IMR-90 (cell line): Measurements from ENCODE around the gene ERC2. TPM values are rescaled to one million over a fixed set of nuclear protein-coding genes. Genes with fewer than 3 reads are reported as not detected.

Source experiments
- ATAC-seq: fragments of 200-7000 bp; cut with Tn5 transposase; 2 replicates; pipeline ENCODE4 v1.9.1; 2020; ENCODE audit warnings: low read depth, mild to moderate bottlenecking, moderate library complexity
- BruUV-seq: library from RNA; stranded (reverse); fragments of 400-500 nt; replicated peaks from 2 replicates; lab custom pipeline; 2021; lab: Mats Ljungman, UMichigan
- CTCF ChIA-PET: fragments of 300-600 bp; formaldehyde crosslinking; extraction: SDS; loops from one replicate; lab custom pipeline; 2021; ENCODE audit warnings: antibody characterized with exemption; lab: Yijun Ruan, JAX
- POLR2A ChIA-PET: fragments of 300-600 bp; sonication (Branson Sonifier 250); formaldehyde crosslinking; loops from one replicate; lab custom pipeline; 2022; ENCODE audit warnings: antibody characterized with exemption; ENCODE audit not compliant: unreplicated experiment; lab: Charles Lee
- DNase-seq: peaks from one replicate; pipeline ENCODE4 v3.0.0; 2013
- H2AFZ ChIP-seq: replicated peaks from 2 replicates; pipeline ENCODE3; 2013; ENCODE audit warnings: low read length, mild to moderate bottlenecking; ENCODE audit not compliant: poor library complexity
- H2AK5ac ChIP-seq: 2 replicates; pipeline ENCODE4 v1.6.1; 2013; ENCODE audit warnings: low read depth, low read length, inconsistent platforms
- H2AK9ac ChIP-seq: replicated peaks from 2 replicates; pipeline ENCODE3; 2013; ENCODE audit warnings: mild to moderate bottlenecking, low read depth, low read length, moderate library complexity; ENCODE audit not compliant: poor library complexity
- H2BK120ac ChIP-seq: 2 replicates; pipeline ENCODE4 v1.6.1; 2013; ENCODE audit warnings: low read depth, low read length, inconsistent platforms
- H2BK15ac ChIP-seq: 3 replicates; pipeline ENCODE4 v1.6.1; 2013; ENCODE audit warnings: low read depth, low read length, inconsistent platforms
- H2BK20ac ChIP-seq: 2 replicates; pipeline ENCODE4 v1.6.1; 2013; ENCODE audit warnings: low read depth, mild to moderate bottlenecking, inconsistent platforms, low read length, moderate library complexity
- H2BK5ac ChIP-seq: 2 replicates; pipeline ENCODE4 v1.6.1; 2013; ENCODE audit warnings: mild to moderate bottlenecking, low read depth, low read length, inconsistent platforms; ENCODE audit not compliant: poor library complexity, severe bottlenecking
- H3K14ac ChIP-seq: replicated peaks from 2 replicates; pipeline ENCODE4 v1.6.1; 2013; ENCODE audit warnings: low read depth, low read length, inconsistent platforms
- H3K18ac ChIP-seq: 2 replicates; pipeline ENCODE4 v1.6.1; 2013; ENCODE audit warnings: low read depth, low read length, control low read depth
- H3K23ac ChIP-seq: 2 replicates; pipeline ENCODE4 v1.6.1; 2013; ENCODE audit warnings: low read depth, low read length, inconsistent platforms
- H3K27ac ChIP-seq: 2 replicates; pipeline ENCODE4 v1.5.1; 2013; ENCODE audit warnings: mild to moderate bottlenecking, control low read depth, low read length; ENCODE audit not compliant: insufficient read depth
- H3K27me3 ChIP-seq: 2 replicates; pipeline ENCODE4 v1.6.1; 2013; ENCODE audit warnings: low read length; ENCODE audit not compliant: control insufficient read depth, insufficient read depth
- H3K36me3 ChIP-seq: 2 replicates; pipeline ENCODE4 v1.6.1; 2013; ENCODE audit warnings: low read length, mixed read lengths; ENCODE audit not compliant: control insufficient read depth, insufficient read depth
- H3K4ac ChIP-seq: 2 replicates; pipeline ENCODE4 v1.6.1; 2013; ENCODE audit warnings: low read depth, low read length, inconsistent platforms
- H3K4me1 ChIP-seq: 2 replicates; pipeline ENCODE4 v1.6.1; 2013; ENCODE audit warnings: low read length, mixed read lengths; ENCODE audit not compliant: control insufficient read depth, insufficient read depth
- H3K4me2 ChIP-seq: 2 replicates; pipeline ENCODE4 v1.6.1; 2013; ENCODE audit warnings: low read depth, mild to moderate bottlenecking, control low read depth, low read length, moderate library complexity
- H3K4me3 ChIP-seq: 2 replicates; pipeline ENCODE4 v1.5.1; 2013; ENCODE audit warnings: low read depth, mild to moderate bottlenecking, control low read depth, low read length, moderate library complexity; ENCODE audit not compliant: insufficient read depth
- H3K56ac ChIP-seq: 2 replicates; pipeline ENCODE4 v1.6.1; 2013; ENCODE audit warnings: low read length, inconsistent platforms; ENCODE audit not compliant: insufficient read depth; ENCODE audit errors: extremely low read depth
- H3K79me1 ChIP-seq, 2 experiments: 2 replicates each; pipeline ENCODE4 v1.6.1; 2013; ENCODE audit warnings: low read length in 2 of 2, inconsistent platforms in 1 of 2, low read depth in 1 of 2
- H3K9ac ChIP-seq: 2 replicates; pipeline ENCODE4 v1.6.1; 2013; ENCODE audit warnings: low read depth, low read length, control low read depth
- H3K9me1 ChIP-seq: 2 replicates; pipeline ENCODE4 v1.6.1; 2013; ENCODE audit warnings: low read length, inconsistent platforms; ENCODE audit not compliant: insufficient read depth
- H3K9me3 ChIP-seq: 2 replicates; pipeline ENCODE4 v1.6.1; 2013; ENCODE audit warnings: low read length; ENCODE audit not compliant: control insufficient read depth, insufficient read depth
- H4K20me1 ChIP-seq: 2 replicates; pipeline ENCODE4 v1.6.1; 2013; ENCODE audit warnings: low read length, inconsistent platforms; ENCODE audit not compliant: insufficient read depth
- H4K5ac ChIP-seq: 2 replicates; pipeline ENCODE4 v1.6.1; 2013; ENCODE audit warnings: mild to moderate bottlenecking, low read depth, low read length, control low read depth
- H4K8ac ChIP-seq, 2 experiments: 2 replicates each; pipeline ENCODE4 v1.6.1; 2013; ENCODE audit warnings: low read depth in 2 of 2, low read length in 2 of 2, control low read depth in 1 of 2, inconsistent platforms in 1 of 2
- H4K91ac ChIP-seq: 2 replicates; pipeline ENCODE4 v1.6.1; 2013; ENCODE audit warnings: low read depth, low read length, inconsistent platforms; ENCODE audit not compliant: insufficient read depth
- SMC3 ChIP-seq: fragments of 150-350 bp; IDR thresholded peaks from 2 replicates; pipeline ENCODE4 v1.6.1; 2016; ENCODE audit warnings: low read depth, mild to moderate bottlenecking, antibody characterized with exemption, low read length, moderate library complexity
- WGBS, 2 experiments: methylation state at CpG; one replicate each; pipeline versions ENCODE4 v1.1.5 to v1.1.7; 2013; ENCODE audit warnings: missing lambda C conversion rate in 2 of 2; ENCODE audit not compliant: insufficient read length in 1 of 2; ENCODE audit errors: extremely low coverage in 2 of 2; 5-methylcytosine and 5-hydroxymethylcytosine counted together
- dilution Hi-C: fragments of 300-500 bp; cut with HindIII; formaldehyde crosslinking; loops from one replicate; pipeline ENCODE4 v1.14.3; 2018; ENCODE audit warnings: low sequenced_read_pairs; ENCODE audit not compliant: unreplicated experiment
- in situ Hi-C: fragments of 300-500 bp; cut with MboI; formaldehyde crosslinking; loops from 3 replicates; pipeline ENCODE4 v1.14.3; 2019; ENCODE audit warnings: low sequenced_read_pairs, inconsistent platforms, mixed read lengths
- intact Hi-C: fragments of 100-400 bp; cut with micrococcal nuclease; formaldehyde crosslinking; loops from 2 replicates; pipeline ENCODE4 v1.10.0; 2022
- polyA plus RNA-seq, 3 experiments: library from polyadenylated mRNA; depleted of rRNA; stranded (reverse); fragments of >200 nt; gene quantifications; 2 replicates each; pipeline ENCODE4 v1.2.3, GENCODE V29; 2012; ENCODE audit warnings: low replicate concordance in 1 of 3
- total RNA-seq: library from RNA; depleted of rRNA; stranded (reverse); fragments of >200 nt; gene quantifications from 2 replicates; pipeline ENCODE4 v1.2.3, GENCODE V29; 2012

Gene ERC2
- total and polyA plus RNA-seq, 2 of the 4 experiments (the other 2 are of a cell fraction), result 0.17 to 0.18 TPM

DNA sequence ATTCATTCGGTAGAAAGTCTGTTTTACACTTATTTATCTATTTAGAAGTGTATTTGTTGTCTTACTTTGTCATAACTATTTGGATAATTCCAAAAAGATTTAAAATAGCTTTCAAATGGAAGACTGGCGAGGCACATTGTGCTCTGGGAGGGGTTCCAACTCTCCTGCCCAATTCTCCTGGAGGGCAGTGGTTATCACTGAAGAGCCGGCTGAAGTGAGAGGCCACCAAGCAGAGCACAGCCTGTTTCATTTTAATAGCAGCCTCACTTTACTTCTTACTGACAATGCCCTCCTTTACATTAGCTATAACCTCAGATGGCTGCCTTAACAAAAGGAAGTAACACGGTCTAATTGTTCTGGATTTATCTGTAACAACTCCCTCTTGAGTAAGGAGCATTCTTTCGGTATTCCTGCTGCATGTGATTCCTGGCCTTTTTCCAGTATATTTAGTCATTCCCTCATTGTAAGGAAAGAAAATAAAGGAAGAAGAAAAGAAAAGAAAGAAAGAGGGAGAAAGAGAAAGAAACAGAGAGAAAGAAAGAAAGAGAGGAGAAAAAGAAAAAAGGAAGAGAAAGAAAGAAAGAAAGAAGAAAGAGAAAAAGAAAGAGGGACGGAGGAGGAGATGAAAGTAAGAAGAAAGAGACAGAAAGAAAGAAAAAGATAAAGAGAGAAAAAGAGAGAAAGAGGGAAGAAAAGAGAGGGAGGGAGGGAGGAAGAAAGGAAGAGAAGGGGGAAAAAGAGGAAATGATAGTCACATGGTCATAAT, 641.4 kb downstream of the ERC2 start:
- no peaks in the 10 kb centered on the region for H3K79me1 ChIP-seq
- BruUV-seq, result no TSS peak
- no peak overlapping the region for H3K9ac ChIP-seq
- no peak for TF ChIP-seq SMC3
- peak; percentile 33 for DNase-seq
- POLR2A ChIA-PET, result no interaction called here
- CTCF ChIA-PET, result no interaction called here
- H3K27me3 ChIP-seq, result no peaks in the 10 kb centered on the region; the same call in 1 of the 2 replicates
- no peak overlapping the region for H2BK120ac ChIP-seq
- H3K23ac ChIP-seq, result no peak overlapping the region
- H2BK20ac ChIP-seq, result no peak overlapping the region
- H3K4ac ChIP-seq, result no peak overlapping the region; the same call in 1 of the 2 replicates
- H3K56ac ChIP-seq, result no peak overlapping the region
- H3K4me3 ChIP-seq, result no peak overlapping the region
- no peak overlapping the region for H2AFZ ChIP-seq
- H4K8ac ChIP-seq, result 0 out of 4 replicates have a peak overlapping the region, but pooled peaks of 1 of the 2 experiments have one; percentile 52
- peaks cover 3% of the 10 kb centered on the region for H3K4me1 ChIP-seq
- no peak overlapping the region for H3K27ac ChIP-seq
- peak overlapping the region; percentile 40; the same call in 1 of the 2 replicates for H3K18ac ChIP-seq
- no peaks in the 10 kb centered on the region for H4K20me1 ChIP-seq
- H3K36me3 ChIP-seq, result no peaks in the 10 kb centered on the region
- H3K14ac ChIP-seq, result no peak overlapping the region
- dilution Hi-C loops, result no loop called here
- no peak overlapping the region for H2AK5ac ChIP-seq
- in situ Hi-C loops, result no loop called here
- H4K5ac ChIP-seq, result 0 out of 2 replicates have a peak overlapping the region, but pooled peaks have one; percentile 17
- H4K91ac ChIP-seq, result no peak overlapping the region
- H3K9me3 ChIP-seq, result no peaks in the 10 kb centered on the region
- no peak overlapping the region for H2BK15ac ChIP-seq
- H3K9me1 ChIP-seq, result no peaks in the 10 kb centered on the region
- WGBS, 2 experiments, result 100% methylated on average over 1 of the region's 6 CpGs; no CpG with 5 or more reads in 1 of the 2 experiments
- intact Hi-C loops, result no loop called here
- H2BK5ac ChIP-seq, result peak overlapping the region; percentile 18
- peak overlapping the region; percentile 78 for H3K4me2 ChIP-seq
- no peak for ATAC-seq
- H2AK9ac ChIP-seq, result no peak overlapping the region
